Astrocyte (in vitro differentiated cells and primary cell): Measurements from ENCODE around the gene GET4. TPM values are rescaled to one million over a fixed set of nuclear protein-coding genes. Genes with fewer than 3 reads are reported as not detected.

ENCODE experiments used
- DNase-seq: peaks from one replicate; pipeline ENCODE4 v3.0.0-alpha.2; 2010; ENCODE audit warnings: low read depth
- FAIRE-seq: peaks from 2 replicates; lab custom pipeline; 2011; peaks lifted over from hg19 to GRCh38; lab: Jason Lieb, UNC
- H2AFZ ChIP-seq: 2 replicates; pipeline ENCODE4 v1.6.0; 2012; ENCODE audit warnings: low read depth, low read length, inconsistent platforms
- H3K27ac ChIP-seq: 2 replicates; pipeline ENCODE4 v1.5.1; 2011; ENCODE audit warnings: low read depth, low read length, inconsistent platforms
- H3K27me3 ChIP-seq: 2 replicates; pipeline ENCODE4 v1.6.0; 2011; ENCODE audit warnings: low read length, inconsistent platforms; ENCODE audit not compliant: insufficient read depth
- H3K36me3 ChIP-seq: 2 replicates; pipeline ENCODE4 v1.5.1; 2011; ENCODE audit warnings: low read length, inconsistent platforms; ENCODE audit not compliant: insufficient read depth
- H3K4me1 ChIP-seq: 2 replicates; pipeline ENCODE4 v1.5.1; 2011; ENCODE audit warnings: low read length, inconsistent platforms; ENCODE audit not compliant: insufficient read depth
- H3K4me2 ChIP-seq: 2 replicates; pipeline ENCODE4 v1.6.0; 2012; ENCODE audit warnings: low read length, inconsistent platforms
- H3K4me3 ChIP-seq: 2 replicates; pipeline ENCODE4 v1.5.1; 2011; ENCODE audit warnings: low read depth, mild to moderate bottlenecking, low read length, inconsistent platforms; ENCODE audit not compliant: insufficient read depth
- H3K79me2 ChIP-seq: 2 replicates; pipeline ENCODE4 v1.6.0; 2012; ENCODE audit warnings: mild to moderate bottlenecking, low read length, inconsistent platforms; ENCODE audit not compliant: insufficient read depth
- H3K9ac ChIP-seq: 2 replicates; pipeline ENCODE4 v1.6.0; 2012; ENCODE audit warnings: mild to moderate bottlenecking, low read length, inconsistent platforms
- H3K9me3 ChIP-seq: 2 replicates; pipeline ENCODE4 v1.5.1; 2012; ENCODE audit warnings: low read depth, mild to moderate bottlenecking, low read length, inconsistent platforms; ENCODE audit not compliant: insufficient read depth
- H4K20me1 ChIP-seq: 2 replicates; pipeline ENCODE4 v1.6.0; 2012; ENCODE audit warnings: low read length, inconsistent platforms; ENCODE audit not compliant: insufficient read depth
- H3K27ac Mint-ChIP-seq: one replicate; pipeline ENCODE4 v1.8.0; 2021; ENCODE audit warnings: mild to moderate bottlenecking, mixed read lengths; ENCODE audit not compliant: unreplicated experiment
- H3K27me3 Mint-ChIP-seq: one replicate; pipeline ENCODE4 v1.8.0; 2021; ENCODE audit warnings: low read depth, mixed read lengths; ENCODE audit not compliant: unreplicated experiment
- H3K36me3 Mint-ChIP-seq: one replicate; pipeline ENCODE4 v1.8.0; 2021; ENCODE audit warnings: low read depth, mixed read lengths; ENCODE audit not compliant: unreplicated experiment
- H3K4me1 Mint-ChIP-seq: one replicate; pipeline ENCODE4 v1.8.0; 2021; ENCODE audit warnings: low read depth, mixed read lengths; ENCODE audit not compliant: unreplicated experiment
- H3K4me3 Mint-ChIP-seq: one replicate; pipeline ENCODE4 v1.8.0; 2021; ENCODE audit warnings: mild to moderate bottlenecking, moderate library complexity, mixed read lengths; ENCODE audit not compliant: unreplicated experiment
- H3K9me3 Mint-ChIP-seq: one replicate; pipeline ENCODE4 v1.8.0; 2021; ENCODE audit warnings: mild to moderate bottlenecking, mixed read lengths; ENCODE audit not compliant: unreplicated experiment
- CTCF ChIP-seq: IDR thresholded peaks from 2 replicates; pipeline ENCODE4 v1.5.1; 2011; ENCODE audit warnings: low read depth, mild to moderate bottlenecking, inconsistent platforms, low read length, moderate library complexity; ENCODE audit not compliant: insufficient read depth
- EZH2 ChIP-seq: IDR thresholded peaks from 2 replicates; pipeline ENCODE4 v1.6.1; 2012; ENCODE audit warnings: mild to moderate bottlenecking, low read length, inconsistent platforms; ENCODE audit not compliant: insufficient read depth
- total RNA-seq: library from RNA; stranded (reverse); gene quantifications from 2 replicates; pipeline ENCODE4 v1.2.1, GENCODE V29; 2021

GET4 gene
- total RNA-seq, 1 donor from 2014 or later = 43.0 TPM

GRCh38 chr7:903921-904755 is 27.8 kb downstream of the GET4 start:
- no peaks in the 10 kb centered on the region for H3K79me2 ChIP-seq
- H3K36me3 Mint-ChIP-seq = no peaks in the 10 kb centered on the region
- H3K4me1 Mint-ChIP-seq = no peaks in the 10 kb centered on the region
- FAIRE-seq (no peak), DNase-seq (no peak)
- TF ChIP-seq CTCF (no peak), EZH2 (no peak)
- H2AFZ ChIP-seq = peak overlapping the region; percentile 10
- H4K20me1 ChIP-seq = no peaks in the 10 kb centered on the region
- H3K27me3 ChIP-seq = peaks cover 4% of the 10 kb centered on the region
- peak overlapping the region; percentile 35 for H3K9ac ChIP-seq
- peak overlapping the region; percentile 60 for H3K4me2 ChIP-seq
- peaks cover 8% of the 10 kb centered on the region for H3K4me1 ChIP-seq
- H3K9me3 ChIP-seq = no peaks in the 10 kb centered on the region
- H3K27ac Mint-ChIP-seq = no peak overlapping the region
- no peak overlapping the region for H3K4me3 ChIP-seq
- H3K36me3 ChIP-seq = no peaks in the 10 kb centered on the region
- peaks cover 14% of the 10 kb centered on the region for H3K27me3 Mint-ChIP-seq
- H3K9me3 Mint-ChIP-seq = no peaks in the 10 kb centered on the region
- H3K27ac ChIP-seq = no peak overlapping the region
- H3K4me3 Mint-ChIP-seq = no peak overlapping the region

- Histone ChIP-seq H3K4me2 (peak overlapping the region; percentile 60), H3K4me3 (no peak overlapping the region), H3K27ac (no peak overlapping the region), H3K4me1 (peaks cover 8% of the 10 kb centered on the region), H3K9me3 (no peaks in the 10 kb centered on the region), H4K20me1 (no peaks in the 10 kb centered on the region), H3K36me3 (no peaks in the 10 kb centered on the region), H2AFZ (peak overlapping the region; percentile 10), H3K27me3 (peaks cover 4% of the 10 kb centered on the region), H3K79me2 (no peaks in the 10 kb centered on the region), H3K9ac (peak overlapping the region; percentile 35)
- DNase-seq = no peak
- H3K27ac Mint-ChIP-seq = no peak overlapping the region
- H3K27me3 Mint-ChIP-seq = peaks cover 14% of the 10 kb centered on the region
- H3K4me1 Mint-ChIP-seq = no peaks in the 10 kb centered on the region
- H3K4me3 Mint-ChIP-seq = no peak overlapping the region
- H3K36me3 Mint-ChIP-seq = no peaks in the 10 kb centered on the region
- H3K9me3 Mint-ChIP-seq = no peaks in the 10 kb centered on the region
- FAIRE-seq = no peak
- TF ChIP-seq EZH2 (no peak), CTCF (no peak)
Measured at GRCh38 chr7:904847-905246, 28.5 kb downstream of the GET4 start.

- no peaks in the 10 kb centered on the region for H4K20me1 ChIP-seq
- no peaks in the 10 kb centered on the region for H3K36me3 ChIP-seq
- H3K27ac ChIP-seq = no peak overlapping the region
- no peak overlapping the region for H3K27ac Mint-ChIP-seq
- no peak overlapping the region for H3K9ac ChIP-seq
- DNase-seq (no peak), FAIRE-seq (no peak)
- no peak overlapping the region for H3K4me3 ChIP-seq
- H3K4me1 Mint-ChIP-seq = no peaks in the 10 kb centered on the region
- H3K4me1 ChIP-seq = peaks cover 8% of the 10 kb centered on the region
- no peaks in the 10 kb centered on the region for H3K9me3 ChIP-seq
- no peak for TF ChIP-seq EZH2
- TF ChIP-seq CTCF = no peak
- no peak overlapping the region for H2AFZ ChIP-seq
- no peaks in the 10 kb centered on the region for H3K9me3 Mint-ChIP-seq
- peaks cover 4% of the 10 kb centered on the region for H3K27me3 ChIP-seq
- H3K79me2 ChIP-seq = no peaks in the 10 kb centered on the region
- no peak overlapping the region for H3K4me2 ChIP-seq
- no peak overlapping the region for H3K4me3 Mint-ChIP-seq
- no peaks in the 10 kb centered on the region for H3K36me3 Mint-ChIP-seq
- peaks cover 17% of the 10 kb centered on the region for H3K27me3 Mint-ChIP-seq
Measured at GRCh38 chr7:906776-907157, 30.4 kb downstream of the GET4 start.
